Cardiac muscle cell (in vitro differentiated cells and primary cell): ENCODE measurements around the gene PRR30. TPM values are rescaled to one million over a fixed set of nuclear protein-coding genes. Genes with fewer than 3 reads are reported as not detected.

Experiments used
- DNase-seq, 2 donors: peaks; one replicate each; pipeline versions ENCODE4 v3.0.0 to v3.0.0-alpha.2; 2010 to 2017; ENCODE audit warnings: low read depth in 1 of 2, low spot score in 1 of 2
- H3K27ac ChIP-seq: fragments of 200-600 bp; sonication (generic); 2 replicates; pipeline ENCODE4 v1.5.1; 2016
- H3K27me3 ChIP-seq: fragments of 200-600 bp; sonication (generic); 2 replicates; pipeline ENCODE4 v1.6.0; 2016; ENCODE audit warnings: control low read depth
- H3K36me3 ChIP-seq: fragments of 200-600 bp; sonication (generic); 2 replicates; pipeline ENCODE4 v1.5.1; 2016; ENCODE audit warnings: control low read depth
- H3K4me1 ChIP-seq: fragments of 200-600 bp; sonication (generic); 2 replicates; pipeline ENCODE4 v1.8.1; 2017; ENCODE audit warnings: low read depth, mild to moderate bottlenecking, mixed run types
- H3K4me3 ChIP-seq: fragments of 200-600 bp; sonication (generic); 2 replicates; pipeline ENCODE4 v1.5.1; 2016; ENCODE audit warnings: mild to moderate bottlenecking
- H3K9me3 ChIP-seq: fragments of 200-600 bp; sonication (generic); 2 replicates; pipeline ENCODE4 v1.5.1; 2017; ENCODE audit warnings: low read depth, mild to moderate bottlenecking, control low read depth
- polyA plus RNA-seq: library from polyadenylated mRNA; unstranded; fragments of >200 nt; fragmentation: Nextera tagmentation; extraction: Ambion mirVana; gene quantifications from 2 replicates; pipeline ENCODE4 v1.2.1, GENCODE V29; 2016
- total RNA-seq: library from RNA; depleted of rRNA; stranded (reverse); fragments of >200 nt; gene quantifications from 2 replicates; pipeline ENCODE4 v1.2.3, GENCODE V29; 2016
- TF ChIP-seq, protein P1 (sequence below): IDR thresholded peaks from 2 replicates; pipeline ENCODE4 v1.5.1; 2012; ENCODE audit warnings: low read depth, mild to moderate bottlenecking, low read length

The PRR30 gene
- total and polyA plus RNA-seq, 2 experiments from 2014 or later: not detected

GRCh38 chr2:27159271-27159670 lies 20.1 kb upstream of the PRR30 start:
- H3K27ac ChIP-seq: no peak overlapping the region
- no peak overlapping the region for H3K4me3 ChIP-seq
- peaks cover 9% of the 10 kb centered on the region for H3K4me1 ChIP-seq
- H3K27me3 ChIP-seq: no peaks in the 10 kb centered on the region
- DNase-seq: no peak
- H3K9me3 ChIP-seq: no peaks in the 10 kb centered on the region
- TF ChIP-seq, protein P1, sequence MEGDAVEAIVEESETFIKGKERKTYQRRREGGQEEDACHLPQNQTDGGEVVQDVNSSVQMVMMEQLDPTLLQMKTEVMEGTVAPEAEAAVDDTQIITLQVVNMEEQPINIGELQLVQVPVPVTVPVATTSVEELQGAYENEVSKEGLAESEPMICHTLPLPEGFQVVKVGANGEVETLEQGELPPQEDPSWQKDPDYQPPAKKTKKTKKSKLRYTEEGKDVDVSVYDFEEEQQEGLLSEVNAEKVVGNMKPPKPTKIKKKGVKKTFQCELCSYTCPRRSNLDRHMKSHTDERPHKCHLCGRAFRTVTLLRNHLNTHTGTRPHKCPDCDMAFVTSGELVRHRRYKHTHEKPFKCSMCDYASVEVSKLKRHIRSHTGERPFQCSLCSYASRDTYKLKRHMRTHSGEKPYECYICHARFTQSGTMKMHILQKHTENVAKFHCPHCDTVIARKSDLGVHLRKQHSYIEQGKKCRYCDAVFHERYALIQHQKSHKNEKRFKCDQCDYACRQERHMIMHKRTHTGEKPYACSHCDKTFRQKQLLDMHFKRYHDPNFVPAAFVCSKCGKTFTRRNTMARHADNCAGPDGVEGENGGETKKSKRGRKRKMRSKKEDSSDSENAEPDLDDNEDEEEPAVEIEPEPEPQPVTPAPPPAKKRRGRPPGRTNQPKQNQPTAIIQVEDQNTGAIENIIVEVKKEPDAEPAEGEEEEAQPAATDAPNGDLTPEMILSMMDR: no peak
- H3K36me3 ChIP-seq: no peaks in the 10 kb centered on the region

DNA sequence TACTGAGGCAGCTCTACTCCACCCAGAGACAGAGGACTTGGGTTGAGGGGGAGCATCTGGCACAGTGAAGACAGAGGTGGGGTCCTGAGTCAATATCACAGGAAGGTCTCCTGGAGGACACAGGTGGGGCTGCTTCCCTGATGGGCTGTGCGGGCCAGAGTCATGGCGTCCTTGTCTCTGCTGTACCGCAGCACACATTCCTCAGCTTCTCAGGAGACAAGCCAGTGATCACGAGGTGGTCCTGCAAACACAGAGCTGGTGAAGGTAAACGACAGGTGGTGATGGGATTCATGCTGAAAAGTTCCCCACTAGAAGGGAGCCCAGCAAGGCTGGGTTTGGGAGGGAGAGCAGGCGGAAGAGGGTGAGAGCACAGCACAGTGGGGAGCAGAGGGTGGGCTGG lies 19.3 kb upstream of the PRR30 start:
- no peaks in the 10 kb centered on the region for H3K36me3 ChIP-seq
- no peak overlapping the region for H3K4me3 ChIP-seq
- H3K27me3 ChIP-seq: no peaks in the 10 kb centered on the region
- DNase-seq: no peak
- H3K4me1 ChIP-seq: peaks cover 9% of the 10 kb centered on the region
- H3K27ac ChIP-seq: no peak overlapping the region
- TF ChIP-seq, protein P1: no peak
- H3K9me3 ChIP-seq: no peaks in the 10 kb centered on the region

DNA sequence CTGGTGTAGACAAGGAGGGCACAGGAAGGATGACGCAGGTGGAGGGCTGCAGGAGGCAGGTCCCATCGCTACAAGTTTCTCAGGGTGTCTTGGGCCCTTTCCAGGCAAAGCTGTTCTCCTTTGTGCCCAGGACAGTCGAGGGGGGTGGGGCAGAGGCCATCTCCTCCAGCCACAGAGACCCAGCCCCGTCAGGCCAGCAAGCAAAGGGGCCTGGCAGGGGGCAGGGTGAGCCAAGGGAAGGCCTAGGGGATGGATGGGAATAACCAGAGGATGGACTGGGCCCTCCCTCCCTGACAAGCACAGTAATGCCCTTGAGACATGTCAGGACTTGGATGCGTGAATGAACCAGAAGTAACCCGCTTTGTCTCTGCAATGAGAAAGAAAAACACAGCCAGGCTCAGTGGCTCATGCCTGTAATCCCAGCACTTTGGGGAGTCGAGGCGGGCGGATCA lies 15.9 kb upstream of the PRR30 start:
- Histone ChIP-seq H3K36me3 (no peaks in the 10 kb centered on the region), H3K4me1 (peaks cover 9% of the 10 kb centered on the region), H3K4me3 (no peak overlapping the region), H3K9me3 (no peaks in the 10 kb centered on the region), H3K27me3 (no peaks in the 10 kb centered on the region), H3K27ac (no peak overlapping the region)
- TF ChIP-seq, protein P1: no peak
- DNase-seq: no peak

- H3K9me3 ChIP-seq: no peaks in the 10 kb centered on the region
- no peak overlapping the region for H3K4me3 ChIP-seq
- no peak for DNase-seq
- H3K36me3 ChIP-seq: no peaks in the 10 kb centered on the region
- H3K27me3 ChIP-seq: no peaks in the 10 kb centered on the region
- peaks cover 9% of the 10 kb centered on the region for H3K4me1 ChIP-seq
- TF ChIP-seq, protein P1: no peak
- no peak overlapping the region for H3K27ac ChIP-seq
Measured at GRCh38 chr2:27154488-27154887, 15.3 kb upstream of the PRR30 start.

GRCh38 chr2:27152796-27153464 lies 13.7 kb upstream of the PRR30 start:
- Histone ChIP-seq H3K27ac (no peak overlapping the region), H3K27me3 (no peaks in the 10 kb centered on the region), H3K4me3 (no peak overlapping the region), H3K9me3 (no peaks in the 10 kb centered on the region), H3K36me3 (no peaks in the 10 kb centered on the region), H3K4me1 (peaks cover 9% of the 10 kb centered on the region)
- DNase-seq: no peak
- TF ChIP-seq, protein P1: no peak
